Activated T-helper 2 cell treated with anti-CD3 and anti-CD28 coated beads, Interferon-gamma antibody, Interleukin-2, Interleukin-4, amounts not matched to agents 10 μg/mL and 5 μg/mL and 100 μg/mL, durations not matched to agents 14 hours and 24 hours and 36 hours (primary cell): ENCODE measurements around the gene HTT. TPM values are rescaled to one million over a fixed set of nuclear protein-coding genes. Genes with fewer than 3 reads are reported as not detected.

ENCODE experiments used
- DNase-seq: peaks from one replicate; pipeline ENCODE4 v3.0.0; 2021; ENCODE audit warnings: low spot score
- H3K27ac Mint-ChIP-seq: one replicate; pipeline ENCODE4 v1.8.0; 2021; ENCODE audit warnings: mixed read lengths
- H3K27me3 Mint-ChIP-seq: one replicate; pipeline ENCODE4 v1.8.0; 2021; ENCODE audit warnings: low read depth, mixed read lengths
- H3K36me3 Mint-ChIP-seq: one replicate; pipeline ENCODE4 v1.8.0; 2021; ENCODE audit warnings: low read depth, mixed read lengths
- H3K4me1 Mint-ChIP-seq: one replicate; pipeline ENCODE4 v1.8.0; 2021; ENCODE audit warnings: low read depth, mixed read lengths
- H3K4me3 Mint-ChIP-seq: one replicate; pipeline ENCODE4 v1.8.0; 2021; ENCODE audit warnings: low read depth, mild to moderate bottlenecking, moderate library complexity, mixed read lengths
- H3K9me3 Mint-ChIP-seq: one replicate; pipeline ENCODE4 v1.8.0; 2021; ENCODE audit warnings: mixed read lengths
- intact Hi-C: fragments of 100-400 bp; cut with micrococcal nuclease; formaldehyde crosslinking; loops from one replicate; pipeline ENCODE4 v1.15.1; 2023
- total RNA-seq: library from RNA; stranded (reverse); gene quantifications from 2 replicates; pipeline ENCODE4 v1.2.3, GENCODE V29; 2022

Gene HTT
- total RNA-seq, 1 donor from 2014 or later, result 65.3 TPM

- Mint-ChIP-seq H3K27me3 (no peaks in the 10 kb centered on the region), H3K4me1 (peaks cover 44% of the 10 kb centered on the region), H3K9me3 (no peaks in the 10 kb centered on the region), H3K4me3 (no peak overlapping the region), H3K27ac (peak overlapping the region; percentile 56), H3K36me3 (peaks cover 37% of the 10 kb centered on the region)
- DNase-seq, result no peak
- intact Hi-C loops, result loop anchor here (2.0 kb wide), 1 partner anchor 246 kb away; no protein-coding TSS in a partner anchor
These were observed 122.3 kb downstream of the HTT start for GRCh38 chr4:3196670-3197359.

DNA sequence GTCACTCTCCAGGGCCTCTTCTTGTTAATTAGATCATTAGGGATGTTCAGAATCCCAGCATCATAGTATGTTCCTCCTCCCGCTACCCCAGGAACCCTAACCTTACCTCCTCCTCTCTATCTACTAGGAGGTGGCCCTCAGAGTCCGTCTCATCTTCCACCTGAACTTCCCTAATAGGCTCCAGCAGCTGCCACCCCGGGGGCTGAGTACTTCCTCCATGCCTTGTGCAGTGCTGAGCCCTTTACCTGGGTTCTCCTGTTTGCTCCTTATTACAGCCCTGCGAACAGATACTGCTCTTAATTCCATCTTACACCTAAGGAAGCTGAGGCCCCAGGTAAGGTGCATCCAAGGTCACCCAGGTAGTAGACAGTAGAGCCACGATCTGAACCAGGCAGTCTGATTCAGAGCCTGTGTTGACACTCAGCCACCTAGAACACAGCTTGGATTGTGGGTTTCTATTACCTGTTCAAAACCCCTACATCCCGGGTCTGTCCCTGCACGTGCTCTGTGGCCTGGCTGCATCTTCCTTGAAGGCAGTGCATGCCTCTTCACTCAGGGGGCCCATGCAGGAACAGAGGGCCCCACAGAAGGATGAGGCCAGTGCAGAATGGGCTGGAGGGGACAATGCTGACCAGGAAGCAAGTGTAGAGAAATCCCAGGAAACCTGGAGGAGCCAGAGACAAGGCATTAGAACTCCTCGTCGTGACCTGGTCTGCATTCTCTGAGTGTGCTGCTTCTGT lies 123.1 kb downstream of the HTT start:
- no peaks in the 10 kb centered on the region for H3K27me3 Mint-ChIP-seq
- intact Hi-C loops, result loop anchor here (2.0 kb wide), 1 partner anchor 245 kb away; no protein-coding TSS in a partner anchor

GRCh38 chr4:3198906-3199305 lies 124.4 kb downstream of the HTT start:
- peaks cover 44% of the 10 kb centered on the region for H3K36me3 Mint-ChIP-seq
- no peak overlapping the region for H3K4me3 Mint-ChIP-seq
- no peak overlapping the region for H3K27ac Mint-ChIP-seq
- H3K9me3 Mint-ChIP-seq, result no peaks in the 10 kb centered on the region
- H3K27me3 Mint-ChIP-seq, result no peaks in the 10 kb centered on the region
- peaks cover 53% of the 10 kb centered on the region for H3K4me1 Mint-ChIP-seq
- intact Hi-C loops, result no loop called here
- DNase-seq, result no peak

More for the DNA sequence above, 123.1 kb downstream of the HTT start:
- Mint-ChIP-seq H3K4me1 (peaks cover 45% of the 10 kb centered on the region), H3K9me3 (no peaks in the 10 kb centered on the region), H3K4me3 (no peak overlapping the region), H3K27ac (no peak overlapping the region), H3K36me3 (peaks cover 39% of the 10 kb centered on the region)
- no peak for DNase-seq

DNA sequence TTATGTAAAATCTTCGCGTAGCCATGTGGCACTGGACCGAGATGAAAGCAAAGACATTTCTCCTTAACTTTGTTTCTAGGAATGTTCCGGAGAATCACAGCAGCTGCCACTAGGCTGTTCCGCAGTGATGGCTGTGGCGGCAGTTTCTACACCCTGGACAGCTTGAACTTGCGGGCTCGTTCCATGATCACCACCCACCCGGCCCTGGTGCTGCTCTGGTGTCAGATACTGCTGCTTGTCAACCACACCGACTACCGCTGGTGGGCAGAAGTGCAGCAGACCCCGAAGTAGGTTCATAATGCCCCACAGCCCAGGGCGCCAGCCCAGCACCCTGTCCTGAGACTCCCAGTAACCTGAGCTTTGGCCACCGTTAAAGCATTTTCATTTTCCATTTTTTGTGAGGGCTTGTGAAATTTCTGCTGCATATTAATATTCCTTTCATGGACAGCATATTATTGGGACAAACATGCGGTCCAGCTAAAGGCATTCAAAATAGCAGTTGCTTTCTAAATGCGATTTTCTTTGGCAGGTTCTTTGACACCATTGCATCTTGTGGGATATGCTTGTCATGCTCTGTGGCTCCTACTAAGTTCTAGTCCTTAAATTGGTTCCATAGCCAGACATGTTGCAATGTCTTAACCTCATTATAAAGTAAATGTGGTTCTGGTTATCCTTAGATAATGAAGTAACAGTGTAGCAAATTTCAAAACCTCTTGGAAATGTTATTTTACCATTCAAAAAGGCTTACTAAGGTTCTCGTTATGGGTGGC lies 125.4 kb downstream of the HTT start:
- intact Hi-C loops, result loop anchor here (5.0 to 10.0 kb wide), 2 partner anchors 92 to 235 kb away; partner anchors contain the start of genes GRK4, NOP14 and RGS12
- Mint-ChIP-seq H3K9me3 (no peaks in the 10 kb centered on the region), H3K4me1 (peaks cover 55% of the 10 kb centered on the region), H3K27me3 (no peaks in the 10 kb centered on the region), H3K27ac (no peak overlapping the region), H3K36me3 (peaks cover 48% of the 10 kb centered on the region), H3K4me3 (no peak overlapping the region)
- no peak for DNase-seq

GRCh38 chr4:3200423-3201090 lies 126.1 kb downstream of the HTT start:
- no peaks in the 10 kb centered on the region for H3K9me3 Mint-ChIP-seq
- no peaks in the 10 kb centered on the region for H3K27me3 Mint-ChIP-seq
- no peak overlapping the region for H3K27ac Mint-ChIP-seq
- H3K4me1 Mint-ChIP-seq, result peaks cover 51% of the 10 kb centered on the region
- DNase-seq, result no peak
- H3K4me3 Mint-ChIP-seq, result no peak overlapping the region
- intact Hi-C loops, result loop anchor here (5.0 to 10.0 kb wide), 2 partner anchors 92 to 236 kb away; partner anchors contain the start of genes GRK4, NOP14 and RGS12
- peaks cover 45% of the 10 kb centered on the region for H3K36me3 Mint-ChIP-seq

GRCh38 chr4:3201718-3202702 lies 127.5 kb downstream of the HTT start:
- peak overlapping the region; percentile 99 for H3K27ac Mint-ChIP-seq
- no peaks in the 10 kb centered on the region for H3K27me3 Mint-ChIP-seq
- H3K4me3 Mint-ChIP-seq, result peak overlapping the region; percentile 63
- intact Hi-C loops, result loop anchor here (1.0 to 10.0 kb wide), 4 partner anchors 90 to 237 kb away; partner anchors contain the start of genes GRK4, NOP14 and RGS12
- DNase-seq, result peak; percentile 80
- H3K9me3 Mint-ChIP-seq, result no peaks in the 10 kb centered on the region
- peaks cover 43% of the 10 kb centered on the region for H3K36me3 Mint-ChIP-seq
- H3K4me1 Mint-ChIP-seq, result peaks cover 40% of the 10 kb centered on the region

DNA sequence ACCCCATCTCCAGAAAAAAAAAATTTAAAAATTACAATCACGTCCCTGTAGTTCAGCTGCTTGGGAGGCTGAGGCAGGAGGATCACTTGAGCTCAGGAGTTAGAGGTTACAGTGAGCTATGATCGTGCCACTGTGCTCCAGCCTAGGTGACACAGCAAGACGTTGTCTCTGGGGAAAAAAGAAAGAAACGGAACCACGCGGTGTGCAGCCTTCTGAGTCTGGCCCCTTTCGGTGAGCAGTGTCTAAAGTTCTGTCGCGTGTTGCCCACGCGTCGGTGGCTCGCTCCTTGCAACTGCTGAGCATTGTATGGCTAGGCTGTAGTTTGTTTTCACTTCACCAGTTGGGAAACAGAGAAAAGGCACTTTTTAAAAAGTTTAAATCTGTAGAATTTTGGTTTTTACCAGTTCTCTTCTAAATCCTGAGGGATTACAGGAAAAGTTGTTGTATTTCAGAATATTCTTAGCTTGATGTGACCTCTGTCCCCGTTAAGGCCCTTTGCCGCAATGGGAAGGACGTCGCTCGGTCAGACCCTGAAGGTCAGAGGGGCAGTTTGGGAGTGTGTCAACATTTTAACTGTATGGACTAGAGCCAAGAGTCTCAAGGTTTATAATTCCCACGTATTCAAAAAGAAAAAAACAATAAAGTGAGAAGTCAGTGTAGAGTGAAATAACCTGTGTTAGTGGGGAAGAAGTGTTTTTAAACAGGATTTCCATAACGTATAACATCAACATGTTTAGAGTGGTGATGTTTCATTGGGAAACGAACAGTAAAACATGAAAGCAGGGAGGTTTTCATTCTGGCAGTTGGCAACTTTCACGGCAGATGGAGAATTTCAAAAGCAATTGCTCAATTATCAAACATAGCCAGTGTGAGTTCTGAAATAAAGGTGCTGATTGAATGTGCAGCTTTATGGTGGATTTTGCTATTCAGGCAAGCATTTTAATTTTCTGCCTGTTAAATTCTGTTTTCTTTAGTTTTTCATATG lies 128.6 kb downstream of the HTT start:
- intact Hi-C loops, result loop anchor here (1.0 to 10.0 kb wide), 4 partner anchors 89 to 238 kb away; partner anchors contain the start of genes GRK4, NOP14 and RGS12
- DNase-seq, result no peak
- Mint-ChIP-seq H3K4me3 (peak overlapping the region; percentile 63), H3K27me3 (no peaks in the 10 kb centered on the region), H3K36me3 (peaks cover 50% of the 10 kb centered on the region), H3K4me1 (peaks cover 36% of the 10 kb centered on the region), H3K27ac (peak overlapping the region; percentile 99), H3K9me3 (no peaks in the 10 kb centered on the region)

DNA sequence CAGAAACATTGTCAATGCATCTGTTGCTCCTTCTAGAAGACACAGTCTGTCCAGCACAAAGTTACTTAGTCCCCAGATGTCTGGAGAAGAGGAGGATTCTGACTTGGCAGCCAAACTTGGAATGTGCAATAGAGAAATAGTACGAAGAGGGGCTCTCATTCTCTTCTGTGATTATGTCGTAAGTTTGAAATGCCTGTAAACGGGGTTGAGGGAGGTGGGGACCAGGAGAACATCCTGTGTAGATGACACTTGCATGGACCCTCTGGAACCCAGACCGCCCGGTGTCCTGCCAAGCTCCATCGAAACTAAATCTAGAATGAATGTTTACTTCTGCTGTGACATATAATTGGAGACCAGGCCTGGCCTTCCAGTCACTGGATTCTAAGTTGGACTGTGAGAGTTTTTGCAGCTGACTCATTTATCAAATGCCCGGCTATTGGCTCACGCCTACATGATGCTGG lies 129.5 kb downstream of the HTT start:
- Mint-ChIP-seq H3K27me3 (no peaks in the 10 kb centered on the region), H3K27ac (peak overlapping the region; percentile 99), H3K36me3 (peaks cover 57% of the 10 kb centered on the region), H3K9me3 (no peaks in the 10 kb centered on the region), H3K4me3 (no peak overlapping the region), H3K4me1 (peaks cover 36% of the 10 kb centered on the region)
- no peak for DNase-seq
- intact Hi-C loops, result loop anchor here (2.0 to 10.0 kb wide), 3 partner anchors 88 to 239 kb away; partner anchors contain the start of genes GRK4, NOP14 and RGS12

DNA sequence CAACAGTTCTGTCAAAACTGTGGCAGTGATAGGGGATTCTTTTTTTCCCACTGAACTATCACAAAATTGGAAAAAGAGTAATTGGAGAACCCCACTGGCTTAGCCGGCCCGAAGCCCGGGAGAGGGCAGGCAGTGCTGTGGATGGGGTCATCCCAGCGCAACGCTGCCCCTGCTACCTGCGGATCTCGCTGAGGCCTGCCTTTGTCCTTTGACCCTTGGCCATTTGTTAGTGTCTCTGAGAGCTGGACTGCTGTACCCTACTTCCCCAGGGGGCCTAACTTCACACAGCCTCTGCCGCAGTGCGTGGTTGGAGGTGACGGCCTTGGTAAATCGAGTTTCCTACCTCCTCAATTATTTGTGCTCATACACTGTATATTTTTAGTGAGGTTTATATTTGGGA lies 131.5 kb downstream of the HTT start:
- intact Hi-C loops, result loop anchor here (10.0 kb wide), 1 partner anchor 241 kb away; the partner anchor contains the start of genes GRK4 and NOP14
- no peaks in the 10 kb centered on the region for H3K9me3 Mint-ChIP-seq
- no peaks in the 10 kb centered on the region for H3K27me3 Mint-ChIP-seq
- peaks cover 63% of the 10 kb centered on the region for H3K36me3 Mint-ChIP-seq
- no peak overlapping the region for H3K27ac Mint-ChIP-seq
- no peak overlapping the region for H3K4me3 Mint-ChIP-seq
- H3K4me1 Mint-ChIP-seq, result peaks cover 35% of the 10 kb centered on the region
- DNase-seq, result no peak

GRCh38 chr4:3206439-3207100 lies 132.1 kb downstream of the HTT start:
- Mint-ChIP-seq H3K36me3 (peaks cover 61% of the 10 kb centered on the region), H3K4me3 (no peak overlapping the region), H3K27ac (no peak overlapping the region), H3K4me1 (peaks cover 31% of the 10 kb centered on the region), H3K9me3 (no peaks in the 10 kb centered on the region), H3K27me3 (no peaks in the 10 kb centered on the region)
- DNase-seq, result no peak
- intact Hi-C loops, result loop anchor here (10.0 kb wide), 1 partner anchor 242 kb away; the partner anchor contains the start of genes GRK4 and NOP14
